ENCODE data around the gene SLCO2A1. TPM values are rescaled to one million over a fixed set of nuclear protein-coding genes. Genes with fewer than 3 reads are reported as not detected.

Gene SLCO2A1
- total RNA-seq, 4 donors from 2014 or later = 0.07 to 2.4 (median 1.3) TPM

GRCh38 chr3:133921592-133921991 is 108.1 kb downstream of the SLCO2A1 start:
- no peak for ATAC-seq
- no peak overlapping the region for H3K27ac ChIP-seq
- no peak for DNase-seq
- no peaks in the 10 kb centered on the region for H3K36me3 ChIP-seq
- no peaks in the 10 kb centered on the region for H3K27me3 ChIP-seq
- intact Hi-C loops (cut with DNase I; ENCODE audit: low total_unique reads) (no loop called here), in situ Hi-C loops (cut with MboI; ENCODE audit: low sequenced_read_pairs in 4 of 4) (loop anchor here in 1 of 4 donors (10.0 kb wide), 1 partner anchor 107 kb away; no protein-coding TSS in a partner anchor)
- no peaks in the 10 kb centered on the region for H3K9me3 ChIP-seq
- H3K4me3 ChIP-seq = no peak overlapping the region
- H3K4me1 ChIP-seq = no peaks in the 10 kb centered on the region
- TF ChIP-seq POLR2A (IDR thresholded peaks at IDR 0.05) = no peak
- TF ChIP-seq CTCF (IDR thresholded peaks at IDR 0.05 in 4 of 5, conservative IDR thresholded peaks at IDR 0.05 in 1 of 5) = no peak

- H3K4me1 ChIP-seq = no peaks in the 10 kb centered on the region
- no peaks in the 10 kb centered on the region for H3K27me3 ChIP-seq
- H3K36me3 ChIP-seq = no peaks in the 10 kb centered on the region
- no peak for ATAC-seq
- TF ChIP-seq POLR2A (IDR thresholded peaks at IDR 0.05) = no peak
- no peak for TF ChIP-seq CTCF (IDR thresholded peaks at IDR 0.05 in 4 of 5, conservative IDR thresholded peaks at IDR 0.05 in 1 of 5)
- intact Hi-C loops (cut with DNase I; ENCODE audit: low total_unique reads) (no loop called here), in situ Hi-C loops (cut with MboI; ENCODE audit: low sequenced_read_pairs in 4 of 4) (no loop called here)
- no peaks in the 10 kb centered on the region for H3K9me3 ChIP-seq
- no peak for DNase-seq
- H3K27ac ChIP-seq = no peak overlapping the region
- H3K4me3 ChIP-seq = no peak overlapping the region
These were observed 112.6 kb downstream of the SLCO2A1 start for GRCh38 chr3:133917144-133917543.

- no peak overlapping the region for H3K27ac ChIP-seq
- H3K4me1 ChIP-seq = no peaks in the 10 kb centered on the region
- no peaks in the 10 kb centered on the region for H3K36me3 ChIP-seq
- in situ Hi-C loops (cut with MboI; ENCODE audit: low sequenced_read_pairs in 4 of 4) = no loop called here
- no peaks in the 10 kb centered on the region for H3K27me3 ChIP-seq
- H3K9me3 ChIP-seq = no peaks in the 10 kb centered on the region
- intact Hi-C loops (cut with DNase I; ENCODE audit: low total_unique reads) = no loop called here
- DNase-seq = no peak
- H3K4me3 ChIP-seq = no peak overlapping the region
- TF ChIP-seq CTCF (IDR thresholded peaks at IDR 0.05 in 4 of 5, conservative IDR thresholded peaks at IDR 0.05 in 1 of 5) (no peak), POLR2A (IDR thresholded peaks at IDR 0.05) (no peak)
- no peak for ATAC-seq
These were observed 113.8 kb downstream of the SLCO2A1 start for GRCh38 chr3:133915685-133916658.

GRCh38 chr3:133914839-133915600 is 114.7 kb downstream of the SLCO2A1 start:
- TF ChIP-seq POLR2A (IDR thresholded peaks at IDR 0.05) (no peak), CTCF (IDR thresholded peaks at IDR 0.05 in 4 of 5, conservative IDR thresholded peaks at IDR 0.05 in 1 of 5) (no peak)
- ATAC-seq (no peak), DNase-seq (no peak)
- intact Hi-C loops (cut with DNase I; ENCODE audit: low total_unique reads) = no loop called here
- Histone ChIP-seq H3K36me3 (no peaks in the 10 kb centered on the region), H3K27ac (no peak overlapping the region), H3K9me3 (no peaks in the 10 kb centered on the region), H3K4me3 (no peak overlapping the region), H3K27me3 (no peaks in the 10 kb centered on the region), H3K4me1 (no peaks in the 10 kb centered on the region)
- in situ Hi-C loops (cut with MboI; ENCODE audit: low sequenced_read_pairs in 4 of 4) = no loop called here
